ENCODE data around the gene DESI2.

The DESI2 gene

GRCh38 chr1:244642526-244642925 lies 10.4 kb upstream of the DESI2 start:
- TF ChIP-seq CTCF (IDR thresholded peaks at IDR 0.05; ENCODE audit: low read length, missing control alignments), result no peak
- DNase-seq (ENCODE audit: low read depth), result no peak
- H3K4me3 ChIP-seq (replicated peaks; ENCODE audit: low read depth, low read length), result no peak overlapping the region

DNA sequence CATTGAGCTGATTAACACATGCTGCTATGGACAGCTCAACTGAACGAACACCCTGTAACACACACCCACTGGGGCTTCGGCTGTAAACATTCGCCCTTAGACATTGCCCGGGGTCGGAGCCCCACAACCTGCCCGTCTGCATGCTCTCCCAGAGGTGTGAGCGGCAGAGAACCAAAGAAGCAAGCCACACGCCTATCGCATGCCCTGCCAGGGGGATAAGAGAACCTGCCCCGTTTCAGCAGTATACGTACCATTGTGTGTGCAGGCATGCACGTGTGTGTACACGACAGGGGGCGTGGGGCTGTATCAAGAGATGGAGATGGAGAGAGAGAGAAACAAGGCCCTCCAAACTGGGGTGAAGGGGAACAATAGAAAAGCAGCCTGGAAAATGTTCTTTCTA lies 9.9 kb upstream of the DESI2 start:
- TF ChIP-seq CTCF (IDR thresholded peaks at IDR 0.05; ENCODE audit: low read length, missing control alignments), result no peak
- no peak overlapping the region for H3K4me3 ChIP-seq (replicated peaks; ENCODE audit: low read depth, low read length)
- no peak for DNase-seq (ENCODE audit: low read depth)

DNA sequence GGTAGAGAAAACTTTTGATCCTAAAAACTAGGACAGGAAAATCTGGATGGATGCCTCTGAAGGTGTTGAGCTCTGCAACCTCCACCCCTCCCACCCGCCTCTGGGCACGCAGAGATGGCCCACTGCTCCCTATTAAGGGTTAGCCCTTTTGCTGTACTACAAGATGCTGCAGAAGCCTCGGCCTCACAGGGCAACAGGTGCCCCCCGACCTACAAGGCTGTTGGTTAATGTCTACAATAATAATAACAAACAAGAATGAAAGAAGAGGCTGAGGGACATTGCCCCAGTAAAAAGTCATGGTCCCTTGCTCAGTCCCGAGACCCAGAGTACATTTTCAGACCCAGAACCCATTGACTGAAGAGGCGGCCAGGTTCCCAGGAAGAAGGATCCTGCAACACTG lies 7.5 kb upstream of the DESI2 start:
- no peak for TF ChIP-seq CTCF (IDR thresholded peaks at IDR 0.05; ENCODE audit: low read length, missing control alignments)
- DNase-seq (ENCODE audit: low read depth), result no peak
- no peak overlapping the region for H3K4me3 ChIP-seq (replicated peaks; ENCODE audit: low read depth, low read length)

GRCh38 chr1:244645890-244646289 lies 7.0 kb upstream of the DESI2 start:
- no peak overlapping the region for H3K4me3 ChIP-seq (replicated peaks; ENCODE audit: low read depth, low read length)
- no peak for TF ChIP-seq CTCF (IDR thresholded peaks at IDR 0.05; ENCODE audit: low read length, missing control alignments)
- DNase-seq (ENCODE audit: low read depth), result no peak

DNA sequence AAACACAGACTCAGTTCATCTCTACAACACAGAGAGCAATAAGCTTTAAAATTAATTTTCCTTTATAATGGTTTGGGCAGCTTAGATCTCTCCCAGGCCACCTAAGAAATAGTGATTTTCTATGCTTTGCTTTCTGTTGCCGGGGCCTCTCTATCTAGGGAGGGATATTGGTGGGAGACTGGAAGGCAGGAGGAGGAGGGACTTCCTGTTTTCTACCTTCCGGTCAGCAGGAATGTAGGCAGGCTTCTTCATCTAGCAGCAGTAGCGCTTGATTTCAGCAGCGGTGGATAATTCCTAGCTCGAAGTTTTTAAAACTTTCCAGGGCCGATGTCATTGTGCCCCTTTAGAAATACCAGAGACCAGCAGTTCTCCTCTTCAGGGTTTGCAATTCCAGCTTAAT lies 5.1 kb upstream of the DESI2 start:
- H3K4me3 ChIP-seq (replicated peaks; ENCODE audit: low read depth, low read length), result no peak overlapping the region
- no peak for TF ChIP-seq CTCF (IDR thresholded peaks at IDR 0.05; ENCODE audit: low read length, missing control alignments)

GRCh38 chr1:244651956-244652622 lies 837 bp upstream of the DESI2 start:
- DNase-seq (ENCODE audit: low read depth), result peak; percentile 24
- no peak for TF ChIP-seq CTCF (IDR thresholded peaks at IDR 0.05; ENCODE audit: low read length, missing control alignments)
- peak overlapping the region; percentile 51 for H3K4me3 ChIP-seq (replicated peaks; ENCODE audit: low read depth, low read length)

More for the DNA sequence above, 5.1 kb upstream of the DESI2 start:
- no peak for DNase-seq (ENCODE audit: low read depth)

DNA sequence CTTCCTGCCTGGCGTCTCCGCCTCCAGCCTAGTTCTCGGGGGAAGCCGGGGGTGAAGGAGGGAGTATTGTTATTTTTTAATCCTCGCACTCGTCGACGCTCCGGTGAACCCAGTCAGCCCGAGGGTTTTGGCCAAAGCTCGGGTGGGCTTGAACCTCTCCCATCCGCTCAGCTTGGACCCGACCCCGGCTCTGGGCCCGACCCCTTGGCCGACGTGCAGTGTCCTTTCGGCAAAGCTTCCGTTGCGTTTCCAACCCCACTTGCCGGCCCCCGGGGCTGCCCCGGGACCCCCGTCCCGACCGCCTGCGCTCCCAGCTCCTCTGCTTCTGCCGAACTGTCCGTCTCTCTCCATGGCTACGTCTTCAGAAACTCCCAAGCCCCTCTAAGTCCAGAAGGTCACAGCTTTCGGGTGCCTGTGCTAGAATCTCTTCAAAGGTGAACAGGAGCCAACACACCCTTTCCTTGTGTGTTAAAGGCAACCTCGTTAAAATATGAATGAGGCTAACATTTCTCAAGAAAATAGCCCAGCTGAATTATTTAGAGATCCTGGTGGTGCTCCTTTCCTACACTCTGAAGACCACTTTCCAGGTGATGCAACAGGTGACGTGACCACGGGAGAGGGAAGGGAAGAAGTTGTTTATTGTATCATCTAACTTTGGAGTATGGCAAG lies 647 bp downstream of the DESI2 start:
- no peak for DNase-seq (ENCODE audit: low read depth)
- no peak for TF ChIP-seq CTCF (IDR thresholded peaks at IDR 0.05; ENCODE audit: low read length, missing control alignments)
- H3K4me3 ChIP-seq (replicated peaks; ENCODE audit: low read depth, low read length), result peak overlapping the region; percentile 77
